Hematopoietic multipotent progenitor cell (in vitro differentiated cells): Measurements from ENCODE around the gene CCDC187. TPM values are rescaled to one million over a fixed set of nuclear protein-coding genes. Genes with fewer than 3 reads are reported as not detected.

ENCODE experiments used
- DNase-seq, 3 donors: peaks; one replicate each; pipeline ENCODE4 v3.0.0-alpha.2; 2011 to 2015; ENCODE audit warnings: low read depth in 2 of 3, low spot score in 2 of 3
- total RNA-seq: library from RNA; depleted of rRNA; stranded (reverse); fragments of >200 nt; gene quantifications from one replicate; pipeline ENCODE4 v1.2.3, GENCODE V29; 2012

CCDC187 gene
- total RNA-seq, 1 donor, result 0.81 TPM

DNA sequence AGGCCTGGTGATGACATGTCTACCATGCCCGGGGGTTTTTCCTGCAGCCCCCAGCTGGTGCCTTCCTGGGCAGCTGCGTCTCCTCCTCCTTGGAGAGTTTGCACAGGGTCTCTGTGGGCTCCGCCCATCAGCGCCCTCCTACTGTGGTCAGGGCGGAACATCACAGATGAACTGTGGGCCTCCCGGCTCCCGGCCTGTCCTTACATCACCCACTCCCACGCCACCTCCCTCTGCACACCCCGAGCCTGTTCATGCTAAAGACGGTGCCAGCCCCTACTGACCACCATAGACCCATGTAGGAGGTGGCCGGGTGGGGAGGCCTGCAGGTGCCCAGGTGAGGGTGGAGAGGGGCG lies 36.0 kb upstream of the CCDC187 start:
- DNase-seq, result no peak

DNA sequence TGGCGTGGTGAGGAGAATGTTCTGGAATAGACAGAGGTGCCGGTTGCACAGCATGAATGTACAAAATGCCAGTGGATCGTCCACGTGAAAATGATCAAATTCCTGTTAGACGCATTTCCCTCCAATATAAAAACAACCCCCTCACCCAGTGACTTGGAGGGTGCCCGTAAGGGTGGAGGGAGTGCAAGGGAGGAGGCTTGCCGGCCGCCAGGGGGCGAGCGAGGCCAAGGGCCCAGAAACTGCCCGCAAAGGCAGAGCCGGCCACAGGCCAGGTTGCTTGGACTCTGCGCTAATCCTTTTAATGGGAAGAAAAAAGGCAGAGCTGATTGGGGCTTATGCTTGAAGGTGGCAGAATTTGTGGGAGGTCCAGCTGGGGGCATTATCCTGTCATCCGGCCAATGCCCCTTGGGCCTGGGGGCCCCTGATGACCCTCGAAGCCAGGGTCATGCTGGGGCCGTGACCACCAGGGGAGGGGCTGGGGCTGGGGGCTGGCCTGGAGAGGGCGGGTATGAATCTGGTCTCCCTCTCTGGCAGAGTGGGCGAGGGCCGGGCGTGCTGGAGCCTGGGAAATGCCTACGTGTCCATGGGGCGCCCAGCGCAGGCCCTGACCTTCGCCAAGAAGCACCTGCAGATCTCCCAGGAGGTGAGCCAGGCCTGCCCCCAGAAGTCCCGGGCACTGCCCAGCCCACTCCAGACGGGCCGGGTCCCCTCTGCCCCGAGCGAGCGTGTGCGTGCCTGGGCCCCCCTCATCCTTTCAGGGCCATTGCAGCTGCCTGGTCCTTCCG lies 35.5 kb upstream of the CCDC187 start:
- DNase-seq, result peak in 1 of 3 donors; percentile 57

DNA sequence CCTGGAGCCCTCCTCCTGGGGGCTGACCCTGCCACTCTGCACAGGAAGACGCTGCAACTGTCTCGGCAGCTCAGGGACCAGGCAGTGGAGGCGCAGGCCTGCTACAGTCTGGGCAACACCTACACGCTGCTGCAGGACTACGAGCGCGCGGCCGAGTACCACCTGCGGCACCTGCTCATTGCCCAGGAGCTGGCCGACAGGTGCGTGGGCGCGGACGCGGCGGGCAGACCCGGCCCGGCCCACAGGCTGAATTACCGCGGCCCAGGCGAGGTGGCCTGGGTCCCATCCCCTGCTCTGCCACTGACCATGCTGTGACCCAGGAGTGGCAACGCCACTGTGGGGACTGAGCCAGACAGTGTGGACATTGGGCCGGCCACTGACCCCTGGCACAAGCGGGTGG lies 34.6 kb upstream of the CCDC187 start:
- no peak for DNase-seq

DNA sequence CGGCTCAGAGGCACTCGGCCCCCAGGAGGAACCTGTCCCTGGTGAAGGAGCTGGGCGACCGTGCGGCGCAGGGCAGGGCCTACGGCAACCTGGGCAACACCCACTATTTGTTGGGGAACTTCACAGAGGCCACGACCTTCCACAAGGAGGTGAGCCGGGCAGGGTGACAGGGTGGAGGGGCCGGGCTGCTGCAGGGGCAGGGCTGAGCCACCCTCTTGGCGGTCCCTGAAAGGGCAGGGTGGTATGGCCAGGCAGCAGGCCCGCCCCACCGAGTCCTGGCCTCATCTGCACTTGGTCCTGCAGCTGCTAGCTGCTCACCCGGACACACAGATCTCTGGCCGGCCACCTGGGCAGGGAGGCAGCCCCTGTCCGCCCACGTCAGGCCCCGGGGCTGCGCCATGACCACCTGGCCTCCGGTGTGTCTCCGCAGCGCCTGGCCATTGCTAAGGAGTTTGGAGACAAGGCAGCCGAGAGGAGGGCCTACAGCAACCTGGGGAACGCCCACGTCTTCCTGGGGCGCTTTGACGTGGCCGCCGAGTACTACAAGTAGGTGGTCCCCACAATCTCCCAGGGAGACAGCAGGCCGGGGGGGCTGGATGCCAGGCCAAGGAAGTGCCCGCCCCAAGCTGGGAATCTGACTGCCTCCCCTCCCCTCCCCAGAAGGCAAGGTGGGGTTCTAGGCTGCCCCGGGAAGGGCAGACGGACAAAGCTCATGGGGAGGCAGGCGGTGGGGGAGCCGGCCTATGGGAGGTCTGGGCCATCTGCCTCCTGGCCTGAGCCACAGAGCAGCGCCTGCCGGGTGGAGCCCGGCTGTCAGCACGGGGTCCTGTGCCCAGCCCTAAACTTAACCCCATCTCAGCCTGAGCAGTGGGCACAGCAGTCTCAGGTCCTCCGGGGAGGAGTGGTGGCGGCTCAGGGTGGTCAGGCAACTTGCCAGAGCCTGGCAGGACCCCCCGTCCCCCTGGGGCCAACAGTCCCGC lies 33.8 kb upstream of the CCDC187 start:
- DNase-seq, result no peak

DNA sequence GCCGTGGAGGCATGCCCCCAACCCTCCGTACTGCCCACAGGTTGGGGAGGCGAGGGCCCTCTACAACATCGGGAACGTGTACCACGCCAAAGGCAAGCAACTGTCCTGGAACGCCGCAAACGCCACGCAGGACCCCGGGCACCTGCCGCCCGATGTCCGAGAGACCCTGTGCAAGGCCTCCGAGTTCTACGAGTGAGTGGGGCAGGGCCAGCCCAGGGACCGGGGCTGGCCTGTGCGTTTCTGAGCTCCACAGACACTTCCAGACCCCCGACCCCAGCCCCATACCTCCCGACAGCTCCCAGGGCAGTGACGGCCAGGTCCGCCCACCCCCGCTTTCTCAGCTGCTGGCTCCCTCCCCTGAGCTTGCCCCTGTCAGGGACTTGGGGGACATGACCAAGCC lies 33.0 kb upstream of the CCDC187 start:
- no peak for DNase-seq

DNA sequence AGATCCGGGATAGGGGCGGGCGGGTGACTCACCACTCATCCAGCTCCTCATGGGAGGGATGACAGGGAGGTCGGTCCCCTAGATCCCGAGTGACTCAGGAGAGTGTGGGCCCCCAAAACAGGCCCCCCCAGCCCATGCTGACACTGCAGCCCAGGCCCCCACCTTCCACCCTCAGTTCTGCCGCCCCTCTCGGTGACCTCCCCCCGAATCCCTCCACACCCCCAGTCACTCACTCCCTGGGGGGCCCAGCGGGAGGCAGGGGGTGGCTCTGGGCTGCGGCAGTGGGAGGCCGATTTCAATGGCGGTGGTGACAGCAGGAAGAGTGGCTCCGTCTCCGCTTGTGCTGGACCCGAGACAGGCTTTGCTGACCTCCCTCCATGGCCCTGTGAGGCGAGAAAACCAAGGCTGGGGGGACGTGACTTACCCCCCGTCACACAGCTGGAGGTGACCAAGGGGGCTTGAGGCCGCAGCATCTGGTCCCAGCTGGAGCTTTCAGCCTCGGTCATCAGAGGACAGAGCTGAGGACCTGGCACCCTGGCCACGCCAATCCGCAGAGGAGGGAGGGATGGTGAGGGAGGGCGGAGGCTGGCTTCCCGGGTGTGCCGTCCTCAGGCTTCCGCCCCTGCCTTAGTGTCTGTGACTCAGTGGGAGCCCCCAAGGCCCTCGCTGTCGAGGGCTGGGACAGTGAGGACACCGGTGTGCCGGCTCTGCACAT lies 32.4 kb upstream of the CCDC187 start:
- no peak for DNase-seq

DNA sequence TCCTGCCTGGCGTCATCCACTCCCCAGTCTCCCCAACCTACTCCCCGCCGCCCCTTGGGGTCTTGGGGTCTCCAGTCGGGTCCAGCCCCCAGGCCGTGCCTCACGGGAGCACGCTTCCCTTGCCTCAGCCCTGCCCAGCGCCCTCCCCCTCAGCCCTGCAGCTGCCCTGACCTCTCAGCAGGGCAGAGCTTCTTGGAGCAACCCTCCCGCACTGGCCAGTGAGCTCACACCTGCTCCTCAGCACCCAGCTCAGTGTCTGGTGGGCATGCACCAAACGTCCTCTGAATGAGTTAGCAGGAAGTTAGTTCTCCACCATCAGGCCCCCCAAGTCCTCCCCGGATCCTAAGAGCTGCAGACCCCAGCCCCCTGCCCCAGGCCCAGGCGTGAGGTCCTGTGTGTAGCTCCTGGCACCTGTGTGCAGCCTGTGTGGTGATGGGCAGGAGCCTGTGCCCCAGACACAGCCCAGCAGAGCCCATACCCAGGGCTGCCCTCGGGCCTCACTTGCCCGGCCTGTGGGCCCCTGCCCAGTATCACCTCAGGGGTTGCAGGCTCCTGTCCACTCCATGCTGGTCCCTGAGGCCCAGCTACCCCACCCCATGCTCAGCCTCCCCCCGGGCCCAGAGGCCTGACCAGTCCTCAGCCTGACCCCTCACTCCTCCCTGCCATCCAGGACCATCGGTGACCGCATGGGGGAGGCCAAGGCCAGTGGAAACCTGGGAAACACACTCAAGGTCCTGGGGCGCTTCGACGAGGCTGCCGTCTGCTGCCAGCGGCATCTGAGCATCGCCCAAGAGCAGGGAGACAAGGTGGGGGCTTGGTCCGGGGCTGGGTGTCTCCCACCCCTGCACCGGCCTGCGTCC lies 31.6 kb upstream of the CCDC187 start:
- DNase-seq, result no peak

DNA sequence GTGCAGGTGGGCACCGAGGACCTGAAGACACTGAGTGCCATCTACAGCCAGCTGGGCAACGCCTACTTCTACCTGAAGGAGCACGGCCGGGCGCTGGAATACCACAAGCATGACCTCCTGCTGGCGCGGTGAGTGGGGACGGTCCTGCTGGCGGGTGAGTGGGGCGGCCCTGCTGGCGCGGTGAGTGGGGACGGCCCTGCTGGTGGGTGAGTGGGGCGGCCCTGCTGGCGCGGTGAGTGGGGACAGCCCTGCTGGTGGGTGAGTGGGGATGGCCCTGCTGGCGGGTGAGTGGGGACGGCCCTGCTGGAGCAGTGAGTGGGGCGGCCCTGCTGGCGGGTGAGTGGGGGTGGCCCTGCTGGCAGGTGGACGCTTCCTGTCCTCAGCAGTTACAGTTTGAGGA lies 30.6 kb upstream of the CCDC187 start:
- DNase-seq, result no peak

DNA sequence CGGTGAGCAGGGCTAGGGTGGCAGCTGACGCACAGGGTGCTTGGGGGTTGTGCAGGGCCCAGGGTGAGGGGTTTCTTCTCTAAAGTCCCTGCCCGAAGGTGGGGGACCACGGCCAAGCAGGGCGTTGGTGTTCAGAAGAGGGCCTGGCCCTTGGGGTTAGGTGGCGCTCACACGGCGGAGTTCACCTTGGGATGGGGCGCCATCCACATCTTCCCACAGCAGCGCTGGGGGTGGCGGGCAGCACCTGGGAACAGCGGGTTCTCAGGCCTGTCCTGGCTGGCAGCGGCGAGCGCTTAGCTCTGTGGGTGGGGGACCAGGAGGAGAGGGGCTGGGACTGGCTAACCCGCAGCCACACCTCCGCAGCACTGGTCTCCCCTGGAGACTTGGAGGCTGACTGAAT lies 29.6 kb upstream of the CCDC187 start:
- no peak for DNase-seq

DNA sequence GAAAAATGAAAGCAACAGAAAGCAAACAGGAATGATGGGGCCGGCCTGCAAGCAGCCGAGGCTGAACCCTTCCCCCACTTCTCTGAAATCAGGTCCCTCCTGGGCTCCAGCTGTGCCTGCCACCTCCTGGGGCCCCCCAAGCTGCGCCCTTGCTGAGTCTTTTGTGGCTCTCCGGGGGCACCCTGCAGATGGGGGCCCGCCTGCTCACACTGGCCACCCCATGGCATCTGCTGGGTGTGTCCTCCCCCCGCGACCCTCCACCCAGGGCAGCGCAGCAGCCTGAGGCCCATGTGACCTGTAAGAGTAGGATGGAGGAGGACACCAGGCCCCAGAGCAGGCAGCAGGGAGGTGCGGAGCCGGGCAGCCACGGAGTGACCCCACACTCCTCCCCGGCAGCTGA lies 29.2 kb upstream of the CCDC187 start:
- no peak for DNase-seq

DNA sequence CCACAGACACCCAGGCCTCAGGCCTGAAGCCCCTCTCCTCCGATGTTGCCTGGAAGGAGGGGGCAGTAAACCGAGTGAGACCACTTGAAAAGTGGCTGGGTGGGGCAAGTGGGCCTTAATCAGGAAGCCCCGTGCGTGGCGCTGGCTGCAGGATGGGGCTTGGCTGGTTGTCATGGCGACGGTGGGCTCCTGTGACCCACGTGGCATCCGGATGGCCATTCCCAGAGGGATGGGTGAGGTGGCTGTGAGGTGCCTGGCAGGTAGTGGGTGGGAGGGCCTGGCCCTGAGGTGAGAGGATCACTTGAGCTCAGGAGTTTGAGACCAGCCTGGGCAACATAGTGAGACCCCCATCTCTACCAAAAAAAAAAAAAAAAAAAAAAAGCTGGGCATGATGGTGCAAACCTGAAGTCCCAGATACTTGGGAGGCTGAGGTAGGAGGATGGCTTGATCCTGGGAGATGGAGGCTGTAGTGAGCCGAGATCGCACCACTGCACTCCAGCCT lies 28.6 kb upstream of the CCDC187 start:
- no peak for DNase-seq

DNA sequence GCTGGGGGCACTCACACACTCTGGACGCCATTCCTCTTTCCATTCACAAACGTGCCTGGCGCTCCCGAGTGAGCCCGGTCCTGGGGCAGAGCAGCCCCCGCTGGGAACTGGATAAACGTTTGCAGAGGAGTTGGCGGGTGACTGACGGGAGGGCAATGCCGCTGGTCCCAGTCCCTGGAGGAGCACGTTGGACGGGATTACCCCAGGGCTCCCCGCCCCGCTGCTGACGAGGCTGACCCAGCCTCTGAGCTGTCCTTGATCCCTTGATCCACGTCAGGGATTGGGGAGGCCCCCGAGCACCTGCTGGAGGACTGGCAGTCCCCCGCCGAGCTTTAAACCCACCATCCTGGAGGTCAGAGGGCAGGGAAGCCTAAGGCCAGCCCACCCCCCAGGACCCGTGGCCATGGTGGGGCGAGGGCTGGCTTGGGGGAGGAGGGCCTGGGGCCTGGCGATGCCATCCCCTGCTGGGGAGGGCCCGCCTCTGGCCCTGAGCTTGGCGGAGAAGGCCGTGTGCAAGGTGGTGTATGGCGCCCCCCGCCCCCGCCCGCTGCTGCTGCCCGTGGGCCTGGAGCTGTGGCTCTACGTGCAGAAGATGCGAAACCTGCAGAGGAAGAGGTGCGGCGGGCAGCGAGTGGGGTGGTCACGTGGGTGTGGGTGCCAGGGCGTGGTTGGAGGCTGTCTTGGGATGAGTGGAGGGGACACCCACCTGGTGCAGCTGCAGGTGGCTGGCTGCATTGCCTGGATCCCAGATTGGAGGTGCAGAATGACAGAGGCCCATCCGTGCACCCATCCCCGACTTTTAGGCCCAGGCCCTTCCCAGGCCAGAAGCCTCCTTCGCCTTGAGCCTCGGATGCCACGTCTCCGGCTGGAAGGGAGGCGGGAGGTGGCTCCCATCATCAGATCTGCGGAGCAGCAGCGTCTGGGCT lies 27.9 kb upstream of the CCDC187 start:
- no peak for DNase-seq

DNA sequence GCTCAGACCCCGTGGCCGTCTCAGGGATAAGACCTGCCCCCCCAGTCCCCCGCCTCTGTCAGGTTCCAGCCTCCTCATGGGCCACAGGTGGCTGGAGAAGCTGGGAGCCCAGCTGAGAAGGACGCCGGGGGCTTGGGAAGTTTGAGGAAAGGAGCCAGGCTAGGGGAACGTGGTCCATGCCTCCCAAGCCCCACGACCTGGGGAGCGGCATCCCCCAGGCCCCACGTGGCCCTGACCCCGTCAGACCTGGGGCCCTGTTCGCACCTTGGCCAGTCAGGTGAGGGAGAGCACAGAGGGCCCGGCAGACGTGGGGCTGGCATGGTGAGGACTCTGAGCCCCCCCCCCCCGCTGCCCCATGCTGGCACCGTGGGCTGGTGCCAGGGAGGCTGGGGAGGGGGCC lies 27.1 kb upstream of the CCDC187 start:
- DNase-seq, result no peak

DNA sequence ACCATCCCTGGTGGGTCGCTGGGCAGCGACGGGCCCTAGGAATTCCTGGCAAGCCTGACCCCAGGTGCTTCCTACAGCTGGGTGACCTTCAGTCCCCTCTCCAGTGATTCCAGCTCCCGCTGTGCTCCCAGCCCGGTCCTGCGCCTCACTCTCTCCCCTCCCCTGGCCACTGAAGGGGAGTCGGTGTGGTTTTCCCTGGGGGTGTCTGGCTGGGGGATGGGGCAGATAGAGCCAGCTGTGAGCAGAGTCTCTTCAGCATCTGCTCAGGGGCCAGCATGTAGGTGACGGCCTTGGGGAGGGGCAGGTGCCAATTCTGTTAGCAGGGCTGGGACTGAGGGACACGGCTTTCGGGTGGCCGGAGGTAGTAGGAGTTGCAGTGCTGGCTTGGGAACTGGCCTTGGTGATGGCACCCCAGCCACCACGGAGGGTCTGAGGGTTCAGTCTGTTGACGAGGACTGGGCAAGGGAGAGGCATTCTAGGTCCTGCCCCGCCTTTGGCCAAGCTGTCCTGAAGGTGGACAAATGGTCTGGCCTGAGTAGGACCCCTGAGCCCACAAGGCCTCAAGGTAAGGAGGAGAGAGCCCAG lies 26.6 kb upstream of the CCDC187 start:
- DNase-seq, result no peak

DNA sequence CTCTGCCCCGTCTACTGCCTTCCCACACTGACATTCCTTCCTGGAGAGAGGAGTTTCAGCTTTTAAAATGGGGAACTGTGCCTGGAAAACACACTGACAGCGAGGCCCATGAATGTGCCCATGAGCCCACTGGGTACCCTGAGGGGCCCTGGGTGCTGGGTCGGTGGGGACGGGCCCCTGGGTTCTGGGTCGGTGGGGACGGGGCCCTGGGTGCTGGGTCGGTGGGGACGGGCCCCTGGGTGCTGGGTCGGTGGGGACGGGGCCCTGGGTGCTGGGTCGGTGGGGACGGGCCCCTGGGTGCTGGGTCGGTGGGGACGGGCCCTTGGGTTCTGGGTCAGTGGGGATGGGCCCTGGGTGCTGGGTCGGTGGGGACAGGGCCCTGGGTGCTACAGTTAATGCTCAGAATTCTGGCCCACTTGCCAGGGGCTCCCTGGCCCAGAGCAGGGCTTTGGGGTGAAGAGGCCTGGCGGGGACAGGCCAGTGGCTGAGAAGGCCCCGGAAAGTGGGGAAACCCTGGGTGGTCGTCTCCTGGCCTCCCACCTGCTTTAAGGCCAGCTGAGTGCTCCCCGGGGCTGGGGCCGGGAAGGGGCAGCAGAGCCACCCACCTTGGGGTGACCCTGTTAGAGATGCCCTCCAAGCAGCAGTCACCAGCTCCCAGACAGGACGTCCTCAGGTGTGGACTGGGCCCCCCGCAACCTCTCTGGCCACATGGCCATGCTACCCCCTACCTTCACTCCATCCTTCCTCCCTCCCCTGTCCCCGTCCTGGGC lies 25.9 kb upstream of the CCDC187 start:
- no peak for DNase-seq

DNA sequence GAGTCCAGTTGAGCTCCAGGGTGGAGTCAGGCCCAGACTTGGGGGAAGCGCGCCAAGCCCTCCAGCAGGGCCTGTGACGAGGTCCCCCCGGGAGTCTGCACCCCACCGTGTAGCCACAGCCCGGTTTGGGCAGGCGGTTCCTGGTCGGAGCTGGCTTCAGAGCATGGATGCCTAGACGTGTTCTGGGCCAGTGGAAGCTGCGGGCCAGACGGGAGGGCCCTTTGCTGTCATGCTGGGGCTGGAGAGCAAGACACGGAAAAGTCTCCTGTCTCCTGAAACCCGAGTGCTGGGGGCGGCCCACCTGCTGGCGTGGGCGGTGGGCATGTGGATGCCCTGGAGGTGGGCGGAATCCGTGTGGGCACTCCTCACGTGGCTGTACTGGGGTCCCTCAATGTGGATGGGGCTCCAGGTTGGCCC lies 25.3 kb upstream of the CCDC187 start:
- DNase-seq, result no peak

DNA sequence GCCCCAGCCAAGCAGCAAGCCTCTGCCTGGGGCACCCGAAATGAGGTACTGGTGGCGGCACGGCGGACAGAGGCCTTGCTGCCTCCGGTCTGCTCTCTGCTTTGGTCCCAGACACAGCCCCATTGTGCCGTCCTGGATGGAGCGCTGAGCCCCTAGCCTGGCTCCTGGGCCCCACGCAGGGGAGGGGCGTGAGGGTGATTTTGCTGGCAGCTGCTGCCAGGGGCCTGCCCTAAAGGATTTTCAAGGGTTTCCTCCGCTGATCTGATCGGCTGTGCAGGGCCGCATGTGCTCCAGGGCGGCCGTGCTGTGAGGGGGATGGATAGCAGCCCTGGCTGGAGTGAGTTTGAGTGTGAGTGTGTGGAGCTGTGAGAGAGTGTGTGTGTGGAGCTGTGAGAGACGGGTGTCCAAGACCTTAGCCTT lies 24.7 kb upstream of the CCDC187 start:
- DNase-seq, result no peak
